Measurements from ENCODE around the gene GALP.
"Not testable (repeated sequence)": the region's sequence is repeated elsewhere in the genome, so short reads cannot be mapped to it uniquely, and the experiment has no call there.

Gene GALP

DNA sequence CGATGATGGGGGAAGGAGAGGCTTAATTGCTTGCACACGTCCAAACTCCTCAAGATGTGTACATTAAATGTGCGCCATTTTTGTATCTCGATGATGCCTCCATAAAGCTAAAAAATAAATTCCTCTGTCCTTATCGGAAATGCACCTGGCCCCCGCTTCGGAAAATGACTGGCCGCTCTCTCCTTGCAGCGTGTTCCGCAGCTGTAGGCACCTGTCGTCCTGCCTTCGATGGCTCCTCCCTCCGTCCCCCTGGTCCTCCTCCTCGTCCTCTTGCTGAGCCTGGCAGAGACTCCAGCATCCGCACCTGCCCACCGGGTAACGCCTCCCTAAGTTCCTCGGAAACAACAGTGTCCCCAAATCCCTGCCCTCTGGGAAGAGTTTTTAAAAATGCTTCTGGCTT, 1.1 kb downstream of the GALP start:
- TF ChIP-seq, protein P1, sequence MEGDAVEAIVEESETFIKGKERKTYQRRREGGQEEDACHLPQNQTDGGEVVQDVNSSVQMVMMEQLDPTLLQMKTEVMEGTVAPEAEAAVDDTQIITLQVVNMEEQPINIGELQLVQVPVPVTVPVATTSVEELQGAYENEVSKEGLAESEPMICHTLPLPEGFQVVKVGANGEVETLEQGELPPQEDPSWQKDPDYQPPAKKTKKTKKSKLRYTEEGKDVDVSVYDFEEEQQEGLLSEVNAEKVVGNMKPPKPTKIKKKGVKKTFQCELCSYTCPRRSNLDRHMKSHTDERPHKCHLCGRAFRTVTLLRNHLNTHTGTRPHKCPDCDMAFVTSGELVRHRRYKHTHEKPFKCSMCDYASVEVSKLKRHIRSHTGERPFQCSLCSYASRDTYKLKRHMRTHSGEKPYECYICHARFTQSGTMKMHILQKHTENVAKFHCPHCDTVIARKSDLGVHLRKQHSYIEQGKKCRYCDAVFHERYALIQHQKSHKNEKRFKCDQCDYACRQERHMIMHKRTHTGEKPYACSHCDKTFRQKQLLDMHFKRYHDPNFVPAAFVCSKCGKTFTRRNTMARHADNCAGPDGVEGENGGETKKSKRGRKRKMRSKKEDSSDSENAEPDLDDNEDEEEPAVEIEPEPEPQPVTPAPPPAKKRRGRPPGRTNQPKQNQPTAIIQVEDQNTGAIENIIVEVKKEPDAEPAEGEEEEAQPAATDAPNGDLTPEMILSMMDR (IDR thresholded peaks at IDR 0.05; ENCODE audit: low read depth, low read length, missing control alignments) = no peak
- H3K4me3 ChIP-seq (replicated peaks; ENCODE audit: low read depth, low read length) = no peak overlapping the region
- DNase-seq (ENCODE audit: extremely low read depth, low read depth) = no peak

DNA sequence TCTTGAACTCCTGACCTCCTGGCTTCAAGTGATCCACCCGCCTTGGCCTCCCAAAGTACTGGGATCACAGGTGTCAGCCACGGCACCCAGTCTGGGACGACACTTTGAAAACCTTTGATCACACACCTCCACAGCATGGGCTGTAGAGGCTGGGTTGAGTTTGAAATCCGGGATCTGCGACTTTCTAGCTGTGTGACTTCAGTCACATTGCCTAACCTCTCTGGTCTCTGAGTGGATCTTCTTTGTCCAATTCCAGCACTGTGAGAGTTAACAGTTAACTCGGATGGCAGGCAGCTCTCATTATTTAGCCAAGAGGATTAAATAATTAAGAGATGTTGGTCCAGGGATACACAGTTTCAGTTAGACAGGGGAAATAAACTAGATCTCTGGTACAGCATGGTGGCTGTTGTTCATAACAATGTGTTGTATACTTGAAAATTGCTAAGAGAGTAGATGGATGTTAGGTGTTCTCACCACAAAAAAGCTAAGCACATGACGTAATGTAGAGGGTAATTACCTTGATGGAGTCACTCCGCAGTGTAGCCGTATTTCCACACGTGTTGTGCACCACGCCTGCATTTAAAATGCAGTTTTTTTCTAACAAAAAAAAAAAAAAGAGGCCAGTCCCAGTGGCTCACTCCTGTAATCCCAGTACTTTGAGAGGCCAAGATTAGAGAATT, 1.9 kb downstream of the GALP start:
- TF ChIP-seq, protein P1 (IDR thresholded peaks at IDR 0.05; ENCODE audit: low read depth, low read length, missing control alignments) = no peak
- no peak for DNase-seq (ENCODE audit: extremely low read depth, low read depth)

DNA sequence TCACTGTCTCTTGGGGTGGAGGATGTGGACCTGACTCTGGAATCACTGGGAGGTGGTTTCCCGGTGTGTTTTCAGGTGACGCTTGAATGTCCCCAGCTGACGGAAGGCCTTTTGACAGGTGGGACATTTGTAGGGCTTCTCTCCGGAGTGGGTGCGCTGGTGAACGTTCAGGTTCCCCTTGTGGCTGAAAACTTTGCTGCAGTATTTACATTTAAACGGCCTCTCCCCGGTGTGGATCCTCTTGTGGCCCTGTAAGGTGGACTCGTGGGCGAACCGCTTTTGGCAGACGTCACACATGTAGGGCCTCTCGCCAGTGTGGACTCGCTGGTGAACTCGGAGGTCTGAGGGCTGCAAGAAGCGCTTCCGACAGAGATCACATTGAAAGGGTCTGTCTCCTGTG, 14.0 kb downstream of the GALP start:
- no peak for DNase-seq (ENCODE audit: extremely low read depth, low read depth)
- TF ChIP-seq, protein P1 (IDR thresholded peaks at IDR 0.05; ENCODE audit: low read depth, low read length, missing control alignments) = no peak
- no peak overlapping the region for H3K4me3 ChIP-seq (replicated peaks; ENCODE audit: low read depth, low read length)

More for the DNA sequence above, 1.9 kb downstream of the GALP start:
- H3K4me3 ChIP-seq (replicated peaks; ENCODE audit: low read depth, low read length) = no peak overlapping the region

DNA sequence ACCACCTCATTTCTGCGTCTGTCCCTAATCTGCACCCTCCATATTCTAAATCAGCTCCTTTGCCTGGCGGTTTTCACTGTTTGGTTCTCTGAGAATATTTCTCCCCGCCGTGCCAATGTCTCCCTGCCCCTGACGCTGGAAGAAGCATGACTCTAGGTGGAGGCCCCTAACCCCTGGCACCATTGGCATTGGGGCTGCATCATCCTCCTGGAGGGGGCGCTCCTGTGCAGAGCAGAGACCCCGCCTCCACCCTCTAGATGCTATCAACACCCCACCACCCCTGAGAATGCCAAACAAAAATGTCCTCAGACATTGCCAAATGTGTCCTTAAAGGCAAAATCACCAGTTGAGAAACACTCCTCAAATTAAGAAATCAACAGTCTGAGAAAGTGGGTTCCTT, 15.3 kb downstream of the GALP start:
- TF ChIP-seq, protein P1 (IDR thresholded peaks at IDR 0.05; ENCODE audit: low read depth, low read length, missing control alignments) = no peak
- no peak for DNase-seq (ENCODE audit: extremely low read depth, low read depth)
- no peak overlapping the region for H3K4me3 ChIP-seq (replicated peaks; ENCODE audit: low read depth, low read length)

DNA sequence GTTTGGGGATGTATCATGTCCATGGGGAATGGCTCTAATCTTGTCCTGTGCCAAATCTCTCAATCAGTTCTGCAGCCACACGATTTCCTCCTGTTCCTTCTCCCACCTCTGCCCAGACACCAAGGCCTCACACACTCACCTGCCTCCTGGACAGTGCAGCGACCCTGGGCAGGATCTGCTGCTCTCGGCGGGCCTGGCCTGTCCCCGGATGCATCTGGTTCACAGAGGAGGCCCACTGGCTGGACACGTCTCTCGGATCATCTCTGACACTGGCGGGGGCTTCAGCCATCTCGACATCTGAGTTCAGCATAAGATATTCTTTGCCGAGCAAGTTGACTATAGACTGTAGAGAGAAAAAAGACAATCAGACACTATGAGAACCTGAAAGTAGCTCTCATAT, 15.9 kb downstream of the GALP start:
- TF ChIP-seq, protein P1 (IDR thresholded peaks at IDR 0.05; ENCODE audit: low read depth, low read length, missing control alignments) = no peak
- no peak overlapping the region for H3K4me3 ChIP-seq (replicated peaks; ENCODE audit: low read depth, low read length)
- DNase-seq (ENCODE audit: extremely low read depth, low read depth) = no peak

DNA sequence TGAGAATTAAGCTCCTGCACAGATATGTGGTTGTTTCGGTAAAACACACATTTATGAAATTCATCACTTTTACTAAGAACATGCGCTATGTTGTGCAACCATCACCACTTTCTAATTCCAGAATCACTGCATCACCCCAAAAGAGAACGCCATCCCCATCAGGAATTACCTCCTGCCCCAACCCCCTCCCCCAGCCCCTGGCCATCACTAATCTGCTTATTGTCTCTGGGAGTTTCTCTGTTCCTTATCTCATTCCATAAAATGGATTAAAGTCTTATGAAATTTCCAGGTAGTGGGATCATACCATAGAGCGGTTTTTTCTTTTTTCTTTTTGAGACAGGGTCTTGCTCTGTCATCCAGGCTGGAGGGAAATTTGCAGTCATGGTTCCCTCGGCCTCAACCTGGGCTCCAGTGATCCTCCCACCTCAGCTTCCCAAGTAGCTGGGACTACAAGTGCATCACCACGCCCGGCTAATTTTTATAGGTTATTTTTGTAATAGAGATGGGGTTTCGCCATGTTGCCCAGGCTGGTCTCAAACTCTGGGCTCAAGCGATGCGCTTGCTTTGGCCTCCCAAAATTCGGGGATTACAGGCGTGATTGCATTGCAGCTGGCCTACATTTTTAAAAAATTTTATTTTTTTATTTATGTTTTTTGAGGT, 18.3 kb downstream of the GALP start:
- DNase-seq (ENCODE audit: extremely low read depth, low read depth) = no peak
- TF ChIP-seq, protein P1 (IDR thresholded peaks at IDR 0.05; ENCODE audit: low read depth, low read length, missing control alignments) = no peak
- H3K4me3 ChIP-seq (replicated peaks; ENCODE audit: low read depth, low read length) = no peak overlapping the region

DNA sequence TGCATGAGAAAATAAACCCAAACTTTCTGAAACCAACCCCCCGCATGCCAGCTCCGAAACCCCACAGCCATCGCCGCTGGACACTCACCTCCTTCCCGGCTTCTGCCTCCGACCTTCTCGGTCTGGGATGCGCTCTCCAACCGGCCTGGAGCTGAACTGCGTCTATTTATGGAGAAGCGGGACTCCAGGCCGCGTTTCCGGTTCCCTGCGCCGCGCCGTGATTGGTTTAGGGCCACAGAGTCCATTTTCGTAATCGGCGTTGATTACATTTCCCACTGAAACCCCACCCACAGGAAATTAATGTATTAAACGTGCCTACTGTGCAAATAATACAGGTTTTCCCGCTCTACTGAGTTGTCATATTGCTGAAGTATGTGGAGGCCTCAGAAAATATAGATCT, 21.8 kb downstream of the GALP start, which contains the start of gene ZSCAN5B:
Gene ZSCAN5B, minus strand, starts transcription at position 138 of the 400 bp plus-strand sequence. CDS start 4,731 bp downstream, outside the sequence.
- H3K4me3 ChIP-seq (replicated peaks; ENCODE audit: low read depth, low read length) = not testable (repeated sequence)

More for the DNA sequence above, 21.8 kb downstream of the GALP start, which contains the start of gene ZSCAN5B:
- DNase-seq (ENCODE audit: extremely low read depth, low read depth) = not testable (repeated sequence)

Measured in HFF-Myc (cell line).